ENCODE data around the gene ATP2C2.

GRCh38 chr16:84442416-84443145 lies 74.2 kb downstream of the ATP2C2 start:
- TF ChIP-seq POLR2A (IDR thresholded peaks at IDR 0.05; ENCODE audit: low read length) = no peak
- TF ChIP-seq GATA1 (IDR thresholded peaks at IDR 0.05; ENCODE audit: low read depth, low read length) = no peak
